CD4-positive, alpha-beta T cell treated with Interleukin-4 for 1 hour (primary cell): Measurements from ENCODE around the gene GDF2.

ENCODE experiments used
- DNase-seq, 2 donors: peaks; one replicate each; pipeline ENCODE4 v3.0.0-alpha.2; 2020 to 2022

Gene GDF2

GRCh38 chr10:47335906-47336305 is 13.7 kb downstream of the GDF2 start:
- DNase-seq: peak in 1 of 2 donors; percentile 1

- no peak for DNase-seq
Measured at GRCh38 chr10:47336387-47337134, 14.3 kb downstream of the GDF2 start.

- DNase-seq: peak in 1 of 2 donors; percentile 3
Measured at GRCh38 chr10:47337310-47337709, 15.1 kb downstream of the GDF2 start.

- no peak for DNase-seq
Measured at GRCh38 chr10:47339186-47339735, 17.0 kb downstream of the GDF2 start.

- peak in 1 of 2 donors; percentile 8 for DNase-seq
Measured at GRCh38 chr10:47339759-47340607, 17.7 kb downstream of the GDF2 start.

- DNase-seq: peak; percentile 51 to 63
Measured at GRCh38 chr10:47340608-47341170, 18.4 kb downstream of the GDF2 start.

GRCh38 chr10:47344996-47345870 is 23.0 kb downstream of the GDF2 start:
- DNase-seq: no peak

- no peak for DNase-seq
Measured at GRCh38 chr10:47346581-47347302, 24.5 kb downstream of the GDF2 start.

- no peak for DNase-seq
Measured at GRCh38 chr10:47347303-47347675, 25.0 kb downstream of the GDF2 start.

- no peak for DNase-seq
Measured at GRCh38 chr10:47348138-47348651, 25.9 kb downstream of the GDF2 start, which contains the start of gene RBP3. Gene RBP3, plus strand, starts transcription at chr10:47348363. Its CDS starts 122 bp downstream, at chr10:47348485.

GRCh38 chr10:47348661-47349470 is 26.6 kb downstream of the GDF2 start:
- DNase-seq: no peak

GRCh38 chr10:47349516-47349915 is 27.3 kb downstream of the GDF2 start:
- no peak for DNase-seq

- no peak for DNase-seq
Measured at GRCh38 chr10:47349941-47350371, 27.7 kb downstream of the GDF2 start.

GRCh38 chr10:47350671-47351640 is 28.7 kb downstream of the GDF2 start:
- DNase-seq: no peak

- no peak for DNase-seq
Measured at GRCh38 chr10:47351899-47352815, 29.9 kb downstream of the GDF2 start.

GRCh38 chr10:47353351-47353750 is 31.1 kb downstream of the GDF2 start:
- DNase-seq: no peak

- no peak for DNase-seq
Measured at GRCh38 chr10:47354165-47354564, 31.9 kb downstream of the GDF2 start.

GRCh38 chr10:47354900-47355299 is 32.6 kb downstream of the GDF2 start:
- no peak for DNase-seq
